ENCODE measurements around the gene HDAC9.

- TF ChIP-seq POLR2AphosphoS5 (IDR thresholded peaks at IDR 0.05; ENCODE audit: low read depth, low read length): no peak
- no peak for TF ChIP-seq ZBTB33 (IDR thresholded peaks at IDR 0.05; ENCODE audit: borderline replicate concordance, low read depth)
- TF ChIP-seq RFX5 (IDR thresholded peaks at IDR 0.05; ENCODE audit: low read length): no peak
- TF ChIP-seq CTCF (IDR thresholded peaks at IDR 0.05): peak; percentile 66
- no peak for TF ChIP-seq SIN3A (IDR thresholded peaks at IDR 0.05; ENCODE audit: borderline replicate concordance, low read depth, low read length)
- no peak for TF ChIP-seq PBX3 (IDR thresholded peaks at IDR 0.05)
- no peak for TF ChIP-seq ELF1 (IDR thresholded peaks at IDR 0.05)
- TF ChIP-seq TEAD4 (IDR thresholded peaks at IDR 0.05; ENCODE audit: borderline replicate concordance, insufficient read depth): no peak
- no peak for TF ChIP-seq TCF12 (IDR thresholded peaks at IDR 0.05)
- TF ChIP-seq GATA2 (CRISPR knock-in tag; IDR thresholded peaks at IDR 0.05): no peak
- no peak for TF ChIP-seq MAX (IDR thresholded peaks at IDR 0.05; ENCODE audit: low read depth)
- TF ChIP-seq MXI1 (IDR thresholded peaks at IDR 0.05; ENCODE audit: low read depth, low read length): no peak
- no peak for TF ChIP-seq TAF1 (IDR thresholded peaks at IDR 0.05; ENCODE audit: borderline replicate concordance, low read depth, low read length)
- no peak for TF ChIP-seq NFIC (IDR thresholded peaks at IDR 0.05; ENCODE audit: borderline replicate concordance)
These were observed 114.9 kb downstream of the HDAC9 start for GRCh38 chr7:18610331-18610948.

Measured in SK-N-SH (cell line).